ENCODE results near the gene PCMT1.

GRCh38 chr6:149783551-149783950 is 34.0 kb downstream of the PCMT1 start:
- no peak for TF ChIP-seq EZH2phosphoT487 (IDR thresholded peaks at IDR 0.05; ENCODE audit: borderline replicate concordance, low read depth, low read length)
- no peak for TF ChIP-seq CTCF (conservative IDR thresholded peaks at IDR 0.05; ENCODE audit: low read length)

Measured in OCI-LY7 (cell line).